ENCODE results near the gene LMBR1. TPM values are rescaled to one million over a fixed set of nuclear protein-coding genes. Genes with fewer than 3 reads are reported as not detected.

LMBR1 gene
- total and polyA plus RNA-seq, 2 donors (not counting 3 experiments of a cell fraction or from before 2014, with no cell fraction given), result 14.0 to 72.9 TPM

- no peak overlapping the region for H2AFZ ChIP-seq (ENCODE audit: low read depth, low read length)
- H3K79me2 ChIP-seq (ENCODE audit: control insufficient read depth, insufficient read depth, low read length), result peaks cover 18% of the 10 kb centered on the region
- H3K9me1 ChIP-seq (replicated peaks; ENCODE audit: control insufficient read depth, extremely low read depth, insufficient read depth, low read length), result no peaks in the 10 kb centered on the region
- intact Hi-C loops (cut with micrococcal nuclease), result loop anchor here (5.0 kb wide), 2 partner anchors 47 to 1082 kb away; no protein-coding TSS in a partner anchor
- TF ChIP-seq, protein P1, sequence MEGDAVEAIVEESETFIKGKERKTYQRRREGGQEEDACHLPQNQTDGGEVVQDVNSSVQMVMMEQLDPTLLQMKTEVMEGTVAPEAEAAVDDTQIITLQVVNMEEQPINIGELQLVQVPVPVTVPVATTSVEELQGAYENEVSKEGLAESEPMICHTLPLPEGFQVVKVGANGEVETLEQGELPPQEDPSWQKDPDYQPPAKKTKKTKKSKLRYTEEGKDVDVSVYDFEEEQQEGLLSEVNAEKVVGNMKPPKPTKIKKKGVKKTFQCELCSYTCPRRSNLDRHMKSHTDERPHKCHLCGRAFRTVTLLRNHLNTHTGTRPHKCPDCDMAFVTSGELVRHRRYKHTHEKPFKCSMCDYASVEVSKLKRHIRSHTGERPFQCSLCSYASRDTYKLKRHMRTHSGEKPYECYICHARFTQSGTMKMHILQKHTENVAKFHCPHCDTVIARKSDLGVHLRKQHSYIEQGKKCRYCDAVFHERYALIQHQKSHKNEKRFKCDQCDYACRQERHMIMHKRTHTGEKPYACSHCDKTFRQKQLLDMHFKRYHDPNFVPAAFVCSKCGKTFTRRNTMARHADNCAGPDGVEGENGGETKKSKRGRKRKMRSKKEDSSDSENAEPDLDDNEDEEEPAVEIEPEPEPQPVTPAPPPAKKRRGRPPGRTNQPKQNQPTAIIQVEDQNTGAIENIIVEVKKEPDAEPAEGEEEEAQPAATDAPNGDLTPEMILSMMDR (IDR thresholded peaks at IDR 0.05; ENCODE audit: extremely low read depth in 1 of 2, insufficient read depth in 1 of 2, low read depth in 1 of 2, low read length in 2 of 2), result no peak
- TF ChIP-seq MAX (IDR thresholded peaks at IDR 0.05; ENCODE audit: insufficient read depth, insufficient read length), result no peak
- no peak for TF ChIP-seq FOS (IDR thresholded peaks at IDR 0.05; ENCODE audit: borderline replicate concordance, insufficient read depth, low read length)
- no peak for TF ChIP-seq POLR2AphosphoS5 (IDR thresholded peaks at IDR 0.05; ENCODE audit: insufficient read depth, low read depth, low read length)
- no peak for TF ChIP-seq JUN (IDR thresholded peaks at IDR 0.05; ENCODE audit: borderline replicate concordance, insufficient read depth, insufficient read length, low read depth)
- no peak for TF ChIP-seq MYC (IDR thresholded peaks at IDR 0.05; ENCODE audit: low read depth, low read length)
- TF ChIP-seq POLR2A (IDR thresholded peaks at IDR 0.05; ENCODE audit: low read depth, low read length), result no peak
- no peak for TF ChIP-seq GATA2 (IDR thresholded peaks at IDR 0.05; ENCODE audit: insufficient read depth, insufficient read length, low read depth, low read length)
- no peak for TF ChIP-seq EZH2 (IDR thresholded peaks at IDR 0.05; ENCODE audit: borderline replicate concordance, low read depth, low read length, severe bottlenecking)
- peaks cover 11% of the 10 kb centered on the region for H3K4me1 ChIP-seq (ENCODE audit: control insufficient read depth, extremely low read depth, insufficient read depth, low read length)
- H3K4me2 ChIP-seq (ENCODE audit: insufficient read depth, low read length), result no peak overlapping the region
- dilution Hi-C loops (cut with MboI; ENCODE audit: extremely low pct_ligation_motif_present, low sequenced_read_pairs), result no loop called here
- H4K20me1 ChIP-seq (replicated peaks; ENCODE audit: control insufficient read depth, extremely low read depth, insufficient read depth, low read length), result no peaks in the 10 kb centered on the region
- ChIA-PET CTCF (no interaction called here), POLR2A (no interaction called here)
- H3K27ac ChIP-seq (ENCODE audit: insufficient read depth, low read depth, low read length), result no peak overlapping the region
- no peaks in the 10 kb centered on the region for H3K36me3 ChIP-seq (ENCODE audit: control insufficient read depth in 2 of 2, extremely low read depth in 1 of 2, insufficient read depth in 2 of 2, low read length in 2 of 2)
- DNase-seq (ENCODE audit: low read depth, low spot score), result no peak
- no peak overlapping the region for H3K9ac ChIP-seq (replicated peaks; ENCODE audit: extremely low read depth, insufficient read depth, low read length)
- BruUV-seq (replicated peaks), result no TSS peak
- no peaks in the 10 kb centered on the region for H3K27me3 ChIP-seq (ENCODE audit: control insufficient read depth in 2 of 2, insufficient read depth in 2 of 2, low read length in 2 of 2)
- H3K4me3 ChIP-seq (replicated peaks in 1 of 3; ENCODE audit: insufficient read depth in 1 of 3, low read depth in 1 of 3, low read length in 3 of 3), result no peak overlapping the region
- FAIRE-seq, result no peak
- no peaks in the 10 kb centered on the region for H3K9me3 ChIP-seq (replicated peaks; ENCODE audit: control insufficient read depth, insufficient read depth, low read length)
Measured at GRCh38 chr7:156889746-156890145, 3.2 kb downstream of the LMBR1 start.

All from endothelial cell of umbilical vein (primary cell).